Amniotic stem cell (primary cell): Measurements from ENCODE around the gene ARMCX5.
A peak's percentile ranks its signal among the peaks of the same experiment; 100 is the strongest.

Experiments
- DNase-seq: peaks from one replicate; lab custom pipeline; 2025; lab: John Stamatoyannopoulos, UW

ARMCX5 gene

DNA sequence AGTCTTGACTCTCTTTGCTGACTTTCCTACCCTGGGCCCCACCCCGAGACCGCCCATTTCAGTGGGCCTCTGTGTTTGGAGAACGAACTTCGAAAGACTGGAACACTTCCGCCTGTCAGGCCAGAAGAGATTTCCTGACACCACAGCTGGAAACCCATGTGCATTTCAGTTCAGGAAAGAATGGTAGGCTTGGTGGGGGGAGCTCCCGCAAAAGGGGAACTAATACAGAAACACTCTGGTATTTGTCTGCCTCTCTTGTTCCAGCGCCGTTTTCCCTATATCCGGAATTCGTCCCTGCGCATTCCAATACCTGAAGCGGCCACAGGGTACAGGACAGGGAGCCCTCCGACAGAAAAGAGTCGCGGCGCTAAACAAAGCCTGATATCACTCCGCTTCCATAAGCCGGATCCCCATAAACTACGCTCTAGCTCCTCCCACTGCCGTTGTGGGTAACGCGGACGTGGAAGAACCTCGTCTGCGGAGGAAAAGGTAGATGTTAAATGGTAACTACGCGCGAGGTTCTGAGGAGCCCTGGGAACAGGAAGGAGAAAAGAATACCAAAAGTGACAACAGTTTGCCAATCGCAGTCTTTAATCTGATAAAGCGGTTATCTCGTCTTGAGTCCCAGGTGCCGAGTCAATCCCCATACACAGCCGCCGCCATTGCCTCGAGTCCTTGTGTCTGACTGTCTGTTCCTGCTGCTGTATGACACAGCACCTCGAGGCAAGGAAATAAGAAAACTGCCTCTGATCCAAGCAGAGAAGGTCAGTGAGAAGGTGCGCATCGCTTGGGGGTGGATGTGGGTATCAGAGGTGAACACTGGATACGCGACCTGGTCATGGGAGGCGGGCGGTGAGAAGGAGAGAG is at the start of gene ARMCX5:
TSS of gene ARMCX5 (plus strand) at position 432 of the 867 bp plus-strand sequence. CDS start 2,627 bp downstream, outside the sequence.
- DNase-seq, result peak; percentile 71

- DNase-seq, result no peak
Measured at GRCh38 chrX:102558607-102559006, 40.7 kb upstream of the ARMCX5 start.

DNA sequence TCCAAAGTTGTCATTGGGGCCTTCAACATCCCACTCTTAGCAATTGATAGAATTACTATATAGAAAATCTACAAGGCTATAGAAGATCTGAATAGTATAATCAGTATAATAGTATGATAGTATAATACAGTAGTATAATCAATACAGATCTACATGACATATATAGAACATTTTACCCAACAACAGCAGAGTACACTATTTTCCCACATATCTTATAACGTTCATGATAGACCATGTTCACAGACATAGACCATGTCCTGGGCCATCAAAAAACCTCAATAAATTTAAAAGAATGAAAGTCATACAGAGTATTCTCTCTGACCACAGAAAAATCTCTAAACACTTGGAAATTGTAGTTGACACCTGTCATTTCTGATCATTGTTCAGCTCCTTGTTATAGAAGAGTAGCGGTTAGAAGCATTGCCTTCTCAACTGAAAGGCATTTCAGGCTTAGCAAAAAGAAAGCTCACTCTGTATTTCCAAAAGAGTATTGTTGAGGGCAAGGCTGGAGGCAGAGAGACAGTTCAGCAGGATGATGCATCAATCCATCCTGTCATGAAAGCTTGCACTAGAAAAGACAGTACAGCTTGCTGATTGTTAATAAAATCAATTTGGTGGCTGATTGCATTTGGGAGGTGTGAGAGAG is 38.8 kb upstream of the ARMCX5 start:
- DNase-seq, result no peak

- no peak for DNase-seq
Measured at GRCh38 chrX:102580891-102581290, 18.4 kb upstream of the ARMCX5 start.

DNA sequence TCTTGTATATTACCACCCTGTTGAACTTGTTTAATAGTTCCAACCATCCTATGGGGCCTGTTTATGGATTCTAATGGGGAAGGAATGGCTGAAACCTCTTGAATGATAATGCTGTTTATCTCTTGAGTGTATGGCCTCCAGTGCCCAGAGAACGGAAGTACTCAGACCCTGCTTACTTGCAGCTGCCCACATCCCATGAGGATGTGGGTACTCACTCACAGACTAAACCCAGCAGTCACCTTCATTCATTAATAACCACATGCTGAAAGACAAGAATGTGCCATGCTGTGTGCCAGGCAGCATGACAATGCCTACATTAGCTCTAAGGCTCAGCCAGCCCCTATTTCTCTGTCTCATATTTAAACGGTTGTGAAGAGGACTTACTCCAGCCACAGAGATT is 5.9 kb upstream of the ARMCX5 start:
- no peak for DNase-seq

- DNase-seq, result no peak
Measured at GRCh38 chrX:102599951-102600579, 750 bp downstream of the ARMCX5 start.

- no peak for DNase-seq
Measured at GRCh38 chrX:102604327-102604726, 5.0 kb downstream of the ARMCX5 start.

- DNase-seq, result no peak
Measured at GRCh38 chrX:102606115-102606514, 6.8 kb downstream of the ARMCX5 start.

- no peak for DNase-seq
Measured at GRCh38 chrX:102610905-102611304, 11.6 kb downstream of the ARMCX5 start.

DNA sequence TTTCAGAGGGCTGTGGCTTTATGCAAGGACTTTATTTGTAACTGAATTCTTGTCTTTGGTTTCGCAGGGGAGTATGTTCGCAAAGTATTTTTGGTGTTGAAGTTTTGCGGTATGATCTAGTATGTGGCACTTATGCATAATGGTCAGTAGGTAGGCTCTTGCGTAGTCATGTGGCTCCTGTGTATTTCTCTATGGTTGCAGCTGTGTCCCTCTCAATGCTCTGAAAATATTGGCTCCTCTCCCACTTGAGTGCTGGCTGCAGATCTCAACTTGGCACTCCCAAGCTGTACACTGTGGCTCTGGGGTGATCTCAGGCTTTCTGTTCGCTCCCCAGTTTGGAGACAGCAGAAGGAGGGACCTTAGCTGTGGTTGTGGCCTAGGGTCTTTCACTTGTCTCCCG is 24.8 kb downstream of the ARMCX5 start:
- DNase-seq, result no peak

- DNase-seq, result no peak
Measured at GRCh38 chrX:102627640-102628039, 28.3 kb downstream of the ARMCX5 start.

- no peak for DNase-seq
Measured at GRCh38 chrX:102637561-102637960, 38.2 kb downstream of the ARMCX5 start.

DNA sequence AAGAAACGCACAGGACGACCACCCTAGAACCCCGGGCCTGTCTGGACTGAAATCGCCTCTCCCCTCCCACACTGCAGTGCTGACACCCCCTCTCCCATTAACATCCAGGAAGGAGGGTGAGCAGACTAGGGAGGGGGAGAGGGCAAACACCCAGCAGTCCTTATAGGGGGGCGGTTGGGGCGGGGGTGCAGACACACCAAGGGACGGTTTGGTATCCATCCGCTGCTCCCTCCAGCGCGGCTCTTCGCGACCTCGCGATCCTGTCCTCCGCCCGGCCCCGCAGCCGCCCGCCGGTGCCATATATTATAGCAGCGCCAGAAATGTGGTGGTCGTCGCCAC is 51.6 kb downstream of the ARMCX5 start:
- no peak for DNase-seq

GRCh38 chrX:102651242-102652011 is 52.1 kb downstream of the ARMCX5 start, which contains the start of gene GPRASP1:
TSS of gene GPRASP1 (plus strand) at chrX:102651483. CDS start at chrX:102653914, 2,431 bp downstream.
- no peak for DNase-seq

- DNase-seq, result no peak
Measured at GRCh38 chrX:102652031-102652688, 52.8 kb downstream of the ARMCX5 start.
